ENCODE results near the gene DLK1. TPM values are rescaled to one million over a fixed set of nuclear protein-coding genes. Genes with fewer than 3 reads are reported as not detected.

The DLK1 gene
- total and polyA plus RNA-seq, 8 donors, result 7.7 to 65.5 (median 15.2) TPM

DNA sequence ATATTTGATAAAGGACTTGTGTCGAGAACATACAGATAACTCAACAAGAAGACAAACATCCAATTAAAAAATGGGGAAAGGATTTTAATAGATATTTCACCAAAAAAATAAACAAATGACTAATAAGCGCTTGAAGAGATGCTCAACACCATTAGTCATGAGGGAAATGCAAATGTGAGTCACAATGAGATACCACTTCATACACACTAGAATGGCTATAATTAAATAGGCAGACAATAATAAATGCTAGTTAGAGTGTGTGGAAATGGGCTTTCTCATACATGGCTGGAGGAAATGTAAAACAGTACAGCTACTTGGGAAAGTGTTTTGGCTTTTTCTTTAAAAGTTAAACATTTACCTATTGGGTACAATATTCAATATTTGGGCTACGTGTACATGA lies 34.8 kb downstream of the DLK1 start:
- no peaks in the 10 kb centered on the region for H3K36me3 ChIP-seq
- H3K4me3 ChIP-seq, result no peak overlapping the region
- TF ChIP-seq, protein P1, sequence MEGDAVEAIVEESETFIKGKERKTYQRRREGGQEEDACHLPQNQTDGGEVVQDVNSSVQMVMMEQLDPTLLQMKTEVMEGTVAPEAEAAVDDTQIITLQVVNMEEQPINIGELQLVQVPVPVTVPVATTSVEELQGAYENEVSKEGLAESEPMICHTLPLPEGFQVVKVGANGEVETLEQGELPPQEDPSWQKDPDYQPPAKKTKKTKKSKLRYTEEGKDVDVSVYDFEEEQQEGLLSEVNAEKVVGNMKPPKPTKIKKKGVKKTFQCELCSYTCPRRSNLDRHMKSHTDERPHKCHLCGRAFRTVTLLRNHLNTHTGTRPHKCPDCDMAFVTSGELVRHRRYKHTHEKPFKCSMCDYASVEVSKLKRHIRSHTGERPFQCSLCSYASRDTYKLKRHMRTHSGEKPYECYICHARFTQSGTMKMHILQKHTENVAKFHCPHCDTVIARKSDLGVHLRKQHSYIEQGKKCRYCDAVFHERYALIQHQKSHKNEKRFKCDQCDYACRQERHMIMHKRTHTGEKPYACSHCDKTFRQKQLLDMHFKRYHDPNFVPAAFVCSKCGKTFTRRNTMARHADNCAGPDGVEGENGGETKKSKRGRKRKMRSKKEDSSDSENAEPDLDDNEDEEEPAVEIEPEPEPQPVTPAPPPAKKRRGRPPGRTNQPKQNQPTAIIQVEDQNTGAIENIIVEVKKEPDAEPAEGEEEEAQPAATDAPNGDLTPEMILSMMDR (IDR thresholded peaks at IDR 0.05), result no peak
- H3K4me1 ChIP-seq, result no peaks in the 10 kb centered on the region
- no peaks in the 10 kb centered on the region for H3K27me3 ChIP-seq
- DNase-seq, result no peak
- H3K27ac ChIP-seq, result no peak overlapping the region
- no peaks in the 10 kb centered on the region for H3K9me3 ChIP-seq
- no peak for ATAC-seq
- 74 to 80% methylated on average over 3 of the region's 3 CpGs for WGBS, 2 donors
- no peak for FAIRE-seq
- intact Hi-C loops (cut with DNase I), result no loop called here

DNA sequence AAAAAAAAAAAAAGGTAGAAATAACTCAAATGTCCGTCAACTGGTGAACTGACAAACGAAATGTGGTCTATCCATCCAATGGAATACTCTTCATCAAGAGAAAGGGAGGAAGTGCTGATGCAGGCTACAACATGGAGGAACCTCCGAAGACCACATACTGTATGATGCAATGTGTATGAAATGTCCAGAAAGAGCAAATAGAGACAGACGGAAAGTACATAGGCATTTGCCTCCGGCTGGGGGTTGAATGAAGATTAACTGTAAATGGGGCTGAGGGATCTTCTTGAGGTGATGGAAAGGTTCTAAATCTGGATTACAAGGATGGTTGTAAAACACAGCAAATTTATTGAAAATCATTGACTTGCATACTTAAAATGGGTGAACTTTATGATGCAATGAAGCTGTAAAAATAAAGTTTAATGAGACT lies 35.4 kb downstream of the DLK1 start:
- WGBS, 2 donors, result 51 to 62% methylated on average over 5 of the region's 5 CpGs
- H3K4me3 ChIP-seq, result no peak overlapping the region
- H3K4me1 ChIP-seq, result no peaks in the 10 kb centered on the region
- H3K36me3 ChIP-seq, result no peaks in the 10 kb centered on the region
- intact Hi-C loops (cut with DNase I), result no loop called here
- no peaks in the 10 kb centered on the region for H3K27me3 ChIP-seq
- FAIRE-seq (no peak), ATAC-seq (no peak), DNase-seq (no peak)
- TF ChIP-seq, protein P1 (IDR thresholded peaks at IDR 0.05), result no peak
- no peak overlapping the region for H3K27ac ChIP-seq
- no peaks in the 10 kb centered on the region for H3K9me3 ChIP-seq

DNA sequence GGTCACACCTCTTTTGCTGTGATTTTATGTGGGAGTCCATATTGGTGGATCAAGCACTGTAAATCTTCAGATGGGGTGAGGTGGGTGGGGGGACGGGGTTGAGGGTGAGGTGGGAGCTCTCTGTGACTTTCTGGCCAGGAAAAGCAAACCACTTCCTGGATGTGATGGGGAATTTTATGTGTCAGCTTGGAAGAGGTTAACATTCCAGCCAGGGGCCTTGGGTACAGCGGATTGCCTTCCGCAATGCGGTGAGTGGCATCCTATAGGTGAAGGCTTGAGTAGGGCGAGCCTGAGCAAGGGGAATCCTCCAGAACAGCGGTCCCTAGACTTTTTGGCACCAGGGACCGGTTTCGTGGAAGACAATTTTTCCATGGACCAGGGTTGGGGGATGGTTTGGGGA lies 36.2 kb downstream of the DLK1 start:
- Histone ChIP-seq H3K4me3 (no peak overlapping the region), H3K27ac (no peak overlapping the region), H3K4me1 (no peaks in the 10 kb centered on the region), H3K36me3 (no peaks in the 10 kb centered on the region), H3K27me3 (no peaks in the 10 kb centered on the region), H3K9me3 (no peaks in the 10 kb centered on the region)
- ATAC-seq (no peak), FAIRE-seq (no peak), DNase-seq (no peak)
- TF ChIP-seq, protein P1 (IDR thresholded peaks at IDR 0.05), result no peak
- 84 to 89% methylated on average over 8 of the region's 8 CpGs for WGBS, 2 donors
- intact Hi-C loops (cut with DNase I), result no loop called here

DNA sequence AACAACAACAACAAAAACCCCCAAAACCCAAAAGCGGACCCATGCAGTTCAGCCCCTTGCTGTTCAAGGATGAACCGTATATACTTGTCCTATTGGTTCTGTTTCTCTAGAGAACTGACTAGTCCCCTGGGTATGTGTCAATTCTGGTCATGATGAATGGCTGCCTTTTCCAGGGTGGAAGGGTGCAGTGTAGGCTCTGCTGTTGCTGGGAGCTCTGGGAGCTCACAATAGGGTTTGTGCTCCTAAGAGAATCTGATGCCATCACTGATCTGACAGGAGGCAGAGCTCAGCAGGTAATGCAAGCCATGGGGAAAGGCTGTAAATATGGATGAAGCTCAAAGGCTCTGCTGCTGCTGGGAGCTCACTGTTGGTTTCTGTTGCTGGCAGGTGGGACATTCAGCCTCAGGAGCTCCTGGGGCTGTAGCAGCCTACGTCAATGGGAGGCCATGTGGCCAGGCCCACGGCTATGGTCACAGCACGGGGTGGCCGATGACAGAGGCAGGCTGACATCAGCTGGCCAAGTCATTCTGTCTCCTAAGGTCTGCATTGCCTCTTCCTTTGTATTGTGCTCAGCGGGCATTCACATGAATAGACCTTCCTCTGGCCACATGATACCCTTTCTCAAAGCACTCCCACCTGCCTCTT lies 37.9 kb downstream of the DLK1 start:
- TF ChIP-seq, protein P1 (IDR thresholded peaks at IDR 0.05), result no peak
- FAIRE-seq, result no peak
- Histone ChIP-seq H3K36me3 (no peaks in the 10 kb centered on the region), H3K27me3 (no peaks in the 10 kb centered on the region), H3K27ac (no peak overlapping the region), H3K9me3 (no peaks in the 10 kb centered on the region), H3K4me1 (no peaks in the 10 kb centered on the region), H3K4me3 (no peak overlapping the region)
- WGBS, 2 donors, result 80 to 92% methylated on average over 7 of the region's 7 CpGs
- intact Hi-C loops (cut with DNase I), result no loop called here
- DNase-seq, result no peak
- no peak for ATAC-seq

DNA sequence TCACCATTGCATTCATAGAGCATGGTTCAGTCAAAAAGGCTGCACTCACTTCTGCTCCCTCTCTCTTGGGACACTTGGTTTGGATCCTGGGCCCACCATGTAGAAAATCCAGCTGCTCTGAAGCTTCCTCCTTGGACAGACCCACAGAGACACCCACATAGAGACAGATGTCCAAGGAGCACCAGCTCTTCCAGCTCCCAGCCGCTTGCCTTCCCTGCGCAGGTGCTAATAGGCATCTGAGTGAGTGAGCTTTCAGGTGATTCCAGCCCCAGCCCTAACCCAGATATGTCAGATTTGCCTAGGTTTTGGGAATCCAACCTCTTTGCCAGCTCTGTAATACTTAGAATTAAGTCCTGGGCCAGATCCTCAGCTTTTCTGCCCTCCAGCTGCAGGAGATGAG lies 38.6 kb downstream of the DLK1 start:
- FAIRE-seq (no peak), DNase-seq (no peak)

More for the DNA sequence above, 38.6 kb downstream of the DLK1 start:
- TF ChIP-seq, protein P1 (IDR thresholded peaks at IDR 0.05), result no peak
- intact Hi-C loops (cut with DNase I), result no loop called here
- no peaks in the 10 kb centered on the region for H3K27me3 ChIP-seq
- H3K4me3 ChIP-seq, result no peak overlapping the region
- no peak for ATAC-seq
- no peaks in the 10 kb centered on the region for H3K36me3 ChIP-seq
- no peaks in the 10 kb centered on the region for H3K4me1 ChIP-seq
- H3K27ac ChIP-seq, result no peak overlapping the region
- no peaks in the 10 kb centered on the region for H3K9me3 ChIP-seq
- WGBS, 2 donors, result 90 to 100% methylated on average over 2 of the region's 2 CpGs

Measured in pancreas (tissue), 10 donors.